HepG2 (cell line): ENCODE data around the gene LRRC8D. TPM values are rescaled to one million over a fixed set of nuclear protein-coding genes. Genes with fewer than 3 reads are reported as not detected.

Experiments
- CREM ChIP-seq, 2 experiments: sonication (generic) in 1 of 2; formaldehyde crosslinking in 1 of 2; IDR thresholded peaks; 2 replicates each; pipeline versions ENCODE4 v1.4.0 to v1.6.1; 2016 to 2020; ENCODE audit warnings: antibody characterized with exemption in 1 of 2, mild to moderate bottlenecking in 1 of 2, missing genetic modification reagents in 1 of 2
- GFI1 ChIP-seq: sonication (generic); formaldehyde crosslinking; IDR thresholded peaks from 2 replicates; pipeline ENCODE4 v1.5.0; 2020; ENCODE audit warnings: missing genetic modification reagents, mild to moderate bottlenecking, borderline replicate concordance
- NCOR1 ChIP-seq: fragments of 200-600 bp; sonication (generic); IDR thresholded peaks from 2 replicates; pipeline ENCODE4 v1.7.0; 2017; ENCODE audit warnings: antibody characterized with exemption, low read length, borderline replicate concordance
- NFIC ChIP-seq: IDR thresholded peaks from 2 replicates; pipeline ENCODE4 v1.6.1; 2012; ENCODE audit warnings: mild to moderate bottlenecking, low read length, inconsistent platforms
- SALL1 ChIP-seq: sonication (generic); formaldehyde crosslinking; IDR thresholded peaks from 2 replicates; pipeline ENCODE4 v1.8.0; 2022; ENCODE audit warnings: mild to moderate bottlenecking, missing genetic modification reagents
- ZSCAN9 ChIP-seq: IDR thresholded peaks from 2 replicates; pipeline ENCODE4 v1.6.1; 2016; ENCODE audit warnings: borderline replicate concordance
- polyA plus RNA-seq, 8 experiments: library from polyadenylated mRNA; depleted of rRNA in 3 of 8; stranded (reverse) in 7 of 8; unstranded in 1 of 8; fragments of >200 nt; fragmentation: Illumina TruSeq in 4 of 8; extraction: Trizol in 4 of 8; gene quantifications; 2 replicates each; pipeline versions ENCODE4 v1.2.1 to v1.2.3, GENCODE V29; 2011 to 2016; ENCODE audit warnings: low read depth in 4 of 8, missing spikeins in 1 of 8, mixed read lengths in 1 of 8; ENCODE audit not compliant: insufficient read depth in 1 of 8
- total RNA-seq, 5 experiments: library from RNA; depleted of rRNA; stranded (reverse); fragments of >200 nt; fragmentation: Illumina TruSeq; extraction: Trizol; gene quantifications; 2 replicates each; pipeline ENCODE4 v1.2.3, GENCODE V29; 2016; ENCODE audit warnings: low read depth in 1 of 5
- TF ChIP-seq, protein P1 (sequence below): IDR thresholded peaks from 2 replicates; pipeline ENCODE4 v1.6.1; 2016; ENCODE audit warnings: low read depth, missing genetic modification reagents, missing compliant biosample characterization
- TF ChIP-seq, protein P2 (sequence below): sonication (generic); formaldehyde crosslinking; conservative IDR thresholded peaks from 2 replicates; pipeline ENCODE4 v1.4.0; 2020; ENCODE audit warnings: mild to moderate bottlenecking, missing genetic modification reagents, moderate library complexity
- TF ChIP-seq, protein P3 (sequence below): sonication (generic); formaldehyde crosslinking; IDR thresholded peaks from 2 replicates; pipeline ENCODE4 v1.9.0; 2021; ENCODE audit warnings: mild to moderate bottlenecking, missing genetic modification reagents

Gene LRRC8D
- total and polyA plus RNA-seq, 2 of the 13 experiments (the other 11 are each of a cell fraction or from before 2014, with no cell fraction given), result 29.9 to 45.5 TPM

DNA sequence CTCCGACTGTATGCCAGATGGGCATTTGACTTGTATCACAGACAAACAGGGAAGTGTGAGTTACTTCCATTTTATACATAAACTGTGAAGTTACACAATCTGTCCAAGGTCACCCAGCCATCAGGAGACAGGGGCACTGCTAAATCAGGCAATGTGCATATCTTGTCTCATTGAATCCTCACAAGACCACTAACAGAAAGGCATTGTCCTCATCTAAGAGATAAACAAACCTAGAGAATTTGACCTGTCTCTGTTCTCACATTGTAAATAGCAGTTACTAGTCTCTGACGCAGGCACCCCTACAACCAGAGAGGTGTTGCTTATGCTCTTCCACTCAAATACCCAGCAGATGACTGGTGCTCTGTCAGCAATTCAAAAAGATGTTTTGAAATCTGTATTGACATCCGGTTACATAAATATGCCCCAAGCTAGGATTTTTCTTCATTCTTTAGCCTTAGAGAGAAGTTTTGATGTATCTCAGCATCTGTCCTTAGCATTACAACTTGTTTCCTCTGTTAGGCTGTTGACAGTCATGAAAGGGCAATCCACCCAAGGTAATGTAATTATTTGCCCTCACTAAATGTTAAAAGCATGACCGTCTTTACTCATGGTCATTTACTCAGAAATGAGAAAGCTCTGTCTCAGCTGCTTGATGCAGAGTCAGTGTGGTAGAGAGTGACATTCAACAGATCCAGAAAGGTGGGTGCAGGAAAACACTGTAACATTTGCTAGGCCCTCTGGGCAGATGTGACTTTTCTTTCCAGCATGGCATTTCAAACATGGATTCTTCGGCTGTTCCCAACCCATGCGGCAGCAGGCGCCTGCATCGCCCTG is 122.2 kb downstream of the LRRC8D start (continued):
- TF ChIP-seq, protein P1, sequence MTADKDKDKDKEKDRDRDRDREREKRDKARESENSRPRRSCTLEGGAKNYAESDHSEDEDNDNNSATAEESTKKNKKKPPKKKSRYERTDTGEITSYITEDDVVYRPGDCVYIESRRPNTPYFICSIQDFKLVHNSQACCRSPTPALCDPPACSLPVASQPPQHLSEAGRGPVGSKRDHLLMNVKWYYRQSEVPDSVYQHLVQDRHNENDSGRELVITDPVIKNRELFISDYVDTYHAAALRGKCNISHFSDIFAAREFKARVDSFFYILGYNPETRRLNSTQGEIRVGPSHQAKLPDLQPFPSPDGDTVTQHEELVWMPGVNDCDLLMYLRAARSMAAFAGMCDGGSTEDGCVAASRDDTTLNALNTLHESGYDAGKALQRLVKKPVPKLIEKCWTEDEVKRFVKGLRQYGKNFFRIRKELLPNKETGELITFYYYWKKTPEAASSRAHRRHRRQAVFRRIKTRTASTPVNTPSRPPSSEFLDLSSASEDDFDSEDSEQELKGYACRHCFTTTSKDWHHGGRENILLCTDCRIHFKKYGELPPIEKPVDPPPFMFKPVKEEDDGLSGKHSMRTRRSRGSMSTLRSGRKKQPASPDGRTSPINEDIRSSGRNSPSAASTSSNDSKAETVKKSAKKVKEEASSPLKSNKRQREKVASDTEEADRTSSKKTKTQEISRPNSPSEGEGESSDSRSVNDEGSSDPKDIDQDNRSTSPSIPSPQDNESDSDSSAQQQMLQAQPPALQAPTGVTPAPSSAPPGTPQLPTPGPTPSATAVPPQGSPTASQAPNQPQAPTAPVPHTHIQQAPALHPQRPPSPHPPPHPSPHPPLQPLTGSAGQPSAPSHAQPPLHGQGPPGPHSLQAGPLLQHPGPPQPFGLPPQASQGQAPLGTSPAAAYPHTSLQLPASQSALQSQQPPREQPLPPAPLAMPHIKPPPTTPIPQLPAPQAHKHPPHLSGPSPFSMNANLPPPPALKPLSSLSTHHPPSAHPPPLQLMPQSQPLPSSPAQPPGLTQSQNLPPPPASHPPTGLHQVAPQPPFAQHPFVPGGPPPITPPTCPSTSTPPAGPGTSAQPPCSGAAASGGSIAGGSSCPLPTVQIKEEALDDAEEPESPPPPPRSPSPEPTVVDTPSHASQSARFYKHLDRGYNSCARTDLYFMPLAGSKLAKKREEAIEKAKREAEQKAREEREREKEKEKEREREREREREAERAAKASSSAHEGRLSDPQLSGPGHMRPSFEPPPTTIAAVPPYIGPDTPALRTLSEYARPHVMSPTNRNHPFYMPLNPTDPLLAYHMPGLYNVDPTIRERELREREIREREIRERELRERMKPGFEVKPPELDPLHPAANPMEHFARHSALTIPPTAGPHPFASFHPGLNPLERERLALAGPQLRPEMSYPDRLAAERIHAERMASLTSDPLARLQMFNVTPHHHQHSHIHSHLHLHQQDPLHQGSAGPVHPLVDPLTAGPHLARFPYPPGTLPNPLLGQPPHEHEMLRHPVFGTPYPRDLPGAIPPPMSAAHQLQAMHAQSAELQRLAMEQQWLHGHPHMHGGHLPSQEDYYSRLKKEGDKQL, result peak; percentile 79
- peak; percentile 85 for TF ChIP-seq CREM (IDR thresholded peaks at IDR 0.05)
- no peak for TF ChIP-seq CREM (CRISPR knock-in tag; IDR thresholded peaks at IDR 0.05)
- TF ChIP-seq NFIC, result peak; percentile 55; the same call in 1 of the 2 replicates
- peak; percentile 69 for TF ChIP-seq GFI1 (CRISPR knock-in tag)
- peak; percentile 55 for TF ChIP-seq ZSCAN9 (CRISPR knock-in tag)
- TF ChIP-seq NCOR1, result peak; percentile 76; the same call in 1 of the 2 replicates
- peak; percentile 77; the same call in 1 of the 2 replicates for TF ChIP-seq SALL1 (CRISPR knock-in tag)
- TF ChIP-seq, protein P2, sequence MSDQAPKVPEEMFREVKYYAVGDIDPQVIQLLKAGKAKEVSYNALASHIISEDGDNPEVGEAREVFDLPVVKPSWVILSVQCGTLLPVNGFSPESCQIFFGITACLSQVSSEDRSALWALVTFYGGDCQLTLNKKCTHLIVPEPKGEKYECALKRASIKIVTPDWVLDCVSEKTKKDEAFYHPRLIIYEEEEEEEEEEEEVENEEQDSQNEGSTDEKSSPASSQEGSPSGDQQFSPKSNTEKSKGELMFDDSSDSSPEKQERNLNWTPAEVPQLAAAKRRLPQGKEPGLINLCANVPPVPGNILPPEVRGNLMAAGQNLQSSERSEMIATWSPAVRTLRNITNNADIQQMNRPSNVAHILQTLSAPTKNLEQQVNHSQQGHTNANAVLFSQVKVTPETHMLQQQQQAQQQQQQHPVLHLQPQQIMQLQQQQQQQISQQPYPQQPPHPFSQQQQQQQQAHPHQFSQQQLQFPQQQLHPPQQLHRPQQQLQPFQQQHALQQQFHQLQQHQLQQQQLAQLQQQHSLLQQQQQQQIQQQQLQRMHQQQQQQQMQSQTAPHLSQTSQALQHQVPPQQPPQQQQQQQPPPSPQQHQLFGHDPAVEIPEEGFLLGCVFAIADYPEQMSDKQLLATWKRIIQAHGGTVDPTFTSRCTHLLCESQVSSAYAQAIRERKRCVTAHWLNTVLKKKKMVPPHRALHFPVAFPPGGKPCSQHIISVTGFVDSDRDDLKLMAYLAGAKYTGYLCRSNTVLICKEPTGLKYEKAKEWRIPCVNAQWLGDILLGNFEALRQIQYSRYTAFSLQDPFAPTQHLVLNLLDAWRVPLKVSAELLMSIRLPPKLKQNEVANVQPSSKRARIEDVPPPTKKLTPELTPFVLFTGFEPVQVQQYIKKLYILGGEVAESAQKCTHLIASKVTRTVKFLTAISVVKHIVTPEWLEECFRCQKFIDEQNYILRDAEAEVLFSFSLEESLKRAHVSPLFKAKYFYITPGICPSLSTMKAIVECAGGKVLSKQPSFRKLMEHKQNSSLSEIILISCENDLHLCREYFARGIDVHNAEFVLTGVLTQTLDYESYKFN, result peak; percentile 74
- TF ChIP-seq, protein P3, sequence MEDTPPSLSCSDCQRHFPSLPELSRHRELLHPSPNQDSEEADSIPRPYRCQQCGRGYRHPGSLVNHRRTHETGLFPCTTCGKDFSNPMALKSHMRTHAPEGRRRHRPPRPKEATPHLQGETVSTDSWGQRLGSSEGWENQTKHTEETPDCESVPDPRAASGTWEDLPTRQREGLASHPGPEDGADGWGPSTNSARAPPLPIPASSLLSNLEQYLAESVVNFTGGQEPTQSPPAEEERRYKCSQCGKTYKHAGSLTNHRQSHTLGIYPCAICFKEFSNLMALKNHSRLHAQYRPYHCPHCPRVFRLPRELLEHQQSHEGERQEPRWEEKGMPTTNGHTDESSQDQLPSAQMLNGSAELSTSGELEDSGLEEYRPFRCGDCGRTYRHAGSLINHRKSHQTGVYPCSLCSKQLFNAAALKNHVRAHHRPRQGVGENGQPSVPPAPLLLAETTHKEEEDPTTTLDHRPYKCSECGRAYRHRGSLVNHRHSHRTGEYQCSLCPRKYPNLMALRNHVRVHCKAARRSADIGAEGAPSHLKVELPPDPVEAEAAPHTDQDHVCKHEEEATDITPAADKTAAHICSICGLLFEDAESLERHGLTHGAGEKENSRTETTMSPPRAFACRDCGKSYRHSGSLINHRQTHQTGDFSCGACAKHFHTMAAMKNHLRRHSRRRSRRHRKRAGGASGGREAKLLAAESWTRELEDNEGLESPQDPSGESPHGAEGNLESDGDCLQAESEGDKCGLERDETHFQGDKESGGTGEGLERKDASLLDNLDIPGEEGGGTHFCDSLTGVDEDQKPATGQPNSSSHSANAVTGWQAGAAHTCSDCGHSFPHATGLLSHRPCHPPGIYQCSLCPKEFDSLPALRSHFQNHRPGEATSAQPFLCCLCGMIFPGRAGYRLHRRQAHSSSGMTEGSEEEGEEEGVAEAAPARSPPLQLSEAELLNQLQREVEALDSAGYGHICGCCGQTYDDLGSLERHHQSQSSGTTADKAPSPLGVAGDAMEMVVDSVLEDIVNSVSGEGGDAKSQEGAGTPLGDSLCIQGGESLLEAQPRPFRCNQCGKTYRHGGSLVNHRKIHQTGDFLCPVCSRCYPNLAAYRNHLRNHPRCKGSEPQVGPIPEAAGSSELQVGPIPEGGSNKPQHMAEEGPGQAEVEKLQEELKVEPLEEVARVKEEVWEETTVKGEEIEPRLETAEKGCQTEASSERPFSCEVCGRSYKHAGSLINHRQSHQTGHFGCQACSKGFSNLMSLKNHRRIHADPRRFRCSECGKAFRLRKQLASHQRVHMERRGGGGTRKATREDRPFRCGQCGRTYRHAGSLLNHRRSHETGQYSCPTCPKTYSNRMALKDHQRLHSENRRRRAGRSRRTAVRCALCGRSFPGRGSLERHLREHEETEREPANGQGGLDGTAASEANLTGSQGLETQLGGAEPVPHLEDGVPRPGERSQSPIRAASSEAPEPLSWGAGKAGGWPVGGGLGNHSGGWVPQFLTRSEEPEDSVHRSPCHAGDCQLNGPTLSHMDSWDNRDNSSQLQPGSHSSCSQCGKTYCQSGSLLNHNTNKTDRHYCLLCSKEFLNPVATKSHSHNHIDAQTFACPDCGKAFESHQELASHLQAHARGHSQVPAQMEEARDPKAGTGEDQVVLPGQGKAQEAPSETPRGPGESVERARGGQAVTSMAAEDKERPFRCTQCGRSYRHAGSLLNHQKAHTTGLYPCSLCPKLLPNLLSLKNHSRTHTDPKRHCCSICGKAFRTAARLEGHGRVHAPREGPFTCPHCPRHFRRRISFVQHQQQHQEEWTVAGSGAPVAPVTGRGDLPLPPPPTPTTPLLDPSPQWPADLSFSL (CRISPR knock-in tag), result peak; percentile 32; the same call in 1 of the 2 replicates
